ENCODE measurements around the gene NUDT3.
"Not testable (repeated sequence)": the region's sequence is repeated elsewhere in the genome, so short reads cannot be mapped to it uniquely, and the experiment has no call there.

Gene NUDT3

DNA sequence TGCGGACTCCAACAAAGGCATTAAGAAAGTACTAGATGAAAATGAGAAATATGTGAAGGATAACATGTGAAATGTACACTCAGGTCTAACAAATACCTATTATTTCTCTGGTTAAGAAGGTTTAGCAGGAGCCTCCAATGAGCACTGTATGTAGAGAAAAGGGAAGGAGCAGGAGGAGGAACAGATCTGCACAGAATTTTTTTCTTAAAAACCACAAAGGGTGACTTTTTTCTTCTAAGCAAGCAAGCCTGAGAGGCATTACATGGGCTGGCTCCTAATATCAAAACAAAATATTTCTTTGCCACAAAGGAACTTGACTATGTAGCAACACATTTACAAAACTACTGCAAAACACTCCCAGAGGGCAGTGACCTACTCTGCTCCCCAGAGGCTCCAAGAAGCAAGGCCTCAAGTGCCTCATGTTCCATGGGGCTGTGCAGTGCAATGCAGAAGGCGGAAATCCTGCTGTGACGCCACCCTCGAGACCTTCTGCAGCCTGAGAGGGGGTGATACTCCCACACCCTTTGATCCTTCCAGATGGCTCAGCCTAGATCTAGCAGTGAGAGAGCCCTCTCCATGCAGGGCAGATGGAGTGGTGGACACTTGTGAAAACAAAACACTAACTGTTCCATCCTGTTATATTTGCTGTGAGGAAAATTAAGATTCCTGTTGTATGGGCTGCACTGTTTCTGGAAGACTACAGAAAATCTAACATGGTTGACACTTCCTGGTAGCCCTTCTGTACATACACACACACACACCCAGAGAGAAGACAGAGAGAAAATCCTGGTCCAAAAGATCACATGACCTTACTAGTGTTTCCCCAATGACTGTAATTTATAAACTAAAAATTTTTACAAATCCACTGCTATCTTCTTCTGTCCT is 107.7 kb downstream of the NUDT3 start:
- peak; percentile 92 to 98 (median 95) for DNase-seq

GRCh38 chr6:34281702-34282334 is 110.7 kb downstream of the NUDT3 start:
- no peak for DNase-seq

GRCh38 chr6:34280216-34280615 is 112.3 kb downstream of the NUDT3 start:
- no peak for DNase-seq

DNA sequence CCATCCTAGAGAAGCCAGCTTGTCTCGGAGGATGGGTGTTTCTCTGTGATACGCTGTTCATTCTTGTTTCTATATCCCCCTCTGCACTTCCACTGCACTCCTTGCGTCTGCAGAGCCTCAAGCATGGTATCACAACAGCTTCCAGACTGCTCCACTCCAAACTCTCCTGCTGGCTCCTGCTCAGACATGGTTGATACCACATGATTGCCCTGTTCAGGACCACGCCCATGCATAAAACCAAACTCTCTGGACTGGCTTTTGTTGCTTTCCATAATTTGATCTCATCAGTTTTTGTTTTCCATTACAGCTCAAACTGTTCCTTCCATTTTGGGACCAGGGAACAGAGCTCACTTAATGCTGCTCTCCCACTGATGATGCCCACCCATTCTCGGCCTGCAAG is 113.6 kb downstream of the NUDT3 start:
- DNase-seq, result no peak

DNA sequence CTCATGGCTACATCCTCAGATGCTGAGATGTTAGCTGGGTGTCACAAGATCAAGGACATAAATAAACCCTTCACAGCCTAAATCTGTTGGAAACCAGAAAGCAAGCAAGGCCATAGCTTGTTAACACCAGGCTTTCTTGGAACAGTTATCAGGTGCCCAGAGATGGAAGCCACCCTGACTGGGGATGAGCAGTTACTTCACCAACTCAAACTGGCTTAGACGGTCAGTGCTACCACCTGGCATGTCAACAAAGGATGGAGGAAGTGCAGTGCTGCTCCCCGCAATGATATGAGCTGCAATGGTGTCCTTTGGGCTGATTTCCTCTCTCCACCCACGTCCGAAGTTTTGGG is 114.7 kb downstream of the NUDT3 start:
- no peak for DNase-seq

GRCh38 chr6:34276881-34277762 is 115.3 kb downstream of the NUDT3 start:
- no peak for DNase-seq

- DNase-seq, result no peak
These were observed 116.3 kb downstream of the NUDT3 start for GRCh38 chr6:34276191-34276590.

DNA sequence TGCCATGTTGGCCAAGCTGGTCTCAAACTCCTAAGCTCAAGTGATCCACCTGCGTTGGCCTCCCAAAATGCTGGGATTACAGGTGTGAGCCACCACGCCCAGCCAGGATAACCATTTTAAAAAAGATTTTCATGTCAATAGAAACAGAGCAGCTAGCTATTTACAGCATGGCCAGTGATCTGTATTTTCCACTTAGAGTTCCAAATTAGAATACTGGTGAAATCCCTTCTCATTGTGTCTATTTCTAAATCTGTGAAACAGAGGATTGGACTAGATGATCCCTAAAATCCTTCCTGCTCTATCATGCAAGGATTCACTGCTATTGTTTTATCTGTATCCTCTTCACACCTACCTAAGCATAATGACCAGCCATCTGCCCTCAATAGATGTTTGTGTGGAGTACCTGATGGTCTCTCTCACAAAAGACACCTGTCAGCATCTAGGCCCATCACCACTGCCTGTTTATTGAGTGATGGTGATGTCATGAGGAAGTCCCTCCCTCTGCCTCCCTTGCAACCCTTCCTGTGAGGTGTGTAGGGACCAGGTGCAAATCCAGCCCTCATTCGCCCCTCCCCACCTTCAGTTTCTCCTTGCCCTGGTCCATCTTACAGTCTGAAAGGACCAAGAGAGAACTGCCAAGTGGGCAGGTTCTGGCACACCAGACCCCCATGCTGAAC is 117.2 kb downstream of the NUDT3 start:
- DNase-seq, result no peak

DNA sequence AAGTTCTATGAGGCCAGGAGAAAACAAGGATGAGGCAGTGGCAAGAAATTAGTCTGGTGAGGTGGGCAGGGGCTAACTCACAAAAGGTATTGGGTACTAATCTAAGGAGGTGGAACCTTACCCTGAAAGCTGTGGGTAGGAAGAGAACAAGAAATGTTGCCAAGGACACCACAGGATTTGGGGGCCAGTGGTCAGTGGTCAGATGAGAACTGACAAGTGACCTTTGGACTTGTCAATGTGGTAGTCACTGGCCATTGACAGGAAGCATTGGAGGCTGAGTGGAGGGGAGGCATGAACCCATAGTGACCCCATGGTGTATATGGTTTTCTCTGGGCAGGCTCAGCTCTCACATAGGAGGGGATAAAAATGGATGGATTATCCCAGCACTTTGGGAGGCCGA is 118.3 kb downstream of the NUDT3 start:
- no peak for DNase-seq

DNA sequence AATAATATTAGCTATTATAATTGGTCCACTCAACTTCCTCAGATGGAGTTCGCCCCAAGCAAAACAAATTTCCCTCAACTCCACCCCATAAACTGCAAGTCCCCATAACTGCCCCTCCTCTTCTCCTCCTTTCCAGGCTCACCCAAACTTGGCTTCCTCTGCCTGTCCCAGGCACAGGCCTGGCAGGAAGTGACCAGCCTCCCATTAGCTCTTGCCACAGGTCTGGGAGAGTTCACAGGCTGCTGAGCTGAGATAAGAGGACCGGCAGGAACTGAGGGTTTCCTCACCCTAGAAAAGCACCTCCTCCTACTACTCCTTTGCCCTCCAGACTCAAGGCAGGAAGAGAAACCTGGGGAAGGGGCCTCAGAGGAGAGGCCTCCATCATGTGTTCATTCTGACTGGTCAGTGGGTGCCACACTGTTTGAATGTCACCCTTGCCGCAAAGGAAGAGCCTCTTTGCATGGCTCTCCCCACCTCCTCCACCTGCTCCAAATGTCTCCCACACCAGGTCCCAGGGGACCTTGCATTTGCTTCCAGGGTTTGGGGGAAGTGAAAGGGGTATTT is 119.1 kb downstream of the NUDT3 start:
- DNase-seq, result peak; percentile 71 to 87 (median 83)

DNA sequence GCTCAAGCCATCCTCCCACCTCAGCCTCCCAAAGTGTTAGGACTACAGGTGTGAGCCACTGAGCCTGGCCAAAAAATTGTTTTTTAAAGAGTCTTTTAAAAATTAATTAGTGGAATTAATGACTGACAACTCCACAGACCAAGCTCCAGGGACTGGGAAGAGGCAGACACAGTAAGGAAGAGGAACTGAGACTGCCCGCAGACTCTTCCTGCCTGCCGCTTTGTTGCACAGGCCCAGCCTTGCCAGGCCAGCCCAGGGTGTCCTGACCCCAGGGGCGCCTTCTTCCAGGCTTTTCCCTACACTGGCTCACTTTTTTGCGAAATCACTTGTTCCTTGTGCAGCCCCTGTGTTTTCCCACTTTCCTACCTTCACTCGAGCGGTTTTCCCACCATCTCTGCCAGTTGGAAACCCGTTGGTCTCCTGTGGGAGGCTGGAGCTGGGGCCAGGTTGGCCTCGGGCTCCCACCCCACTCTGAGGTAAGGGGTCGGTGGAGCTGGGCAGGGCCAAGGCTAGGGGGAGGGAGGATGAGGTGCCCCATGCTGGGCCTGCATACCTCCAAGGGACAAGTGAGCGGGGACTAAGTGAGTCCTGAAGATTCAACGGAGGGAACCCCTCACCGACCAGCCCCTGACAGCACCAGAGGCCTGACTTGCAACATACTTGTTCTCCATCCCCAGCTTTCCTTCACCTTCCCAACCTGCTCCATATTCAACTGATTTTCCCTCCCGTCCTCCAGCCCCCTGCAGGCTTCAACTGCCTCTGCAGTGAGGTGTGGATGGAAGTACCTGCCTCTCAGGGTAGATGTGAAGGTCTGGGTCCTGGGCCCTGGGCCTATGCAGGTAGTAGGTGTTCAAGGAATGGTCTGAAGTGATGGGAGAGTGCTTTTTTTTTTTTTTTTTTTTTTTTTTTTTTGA is 120.2 kb downstream of the NUDT3 start:
- peak; percentile 60 to 84 (median 75) for DNase-seq

- not testable (repeated sequence) for DNase-seq
These were observed 122.7 kb downstream of the NUDT3 start for GRCh38 chr6:34269658-34270341.

- not testable (repeated sequence) for DNase-seq
These were observed 123.3 kb downstream of the NUDT3 start for GRCh38 chr6:34269132-34269531.

- no peak for DNase-seq
These were observed 124.7 kb downstream of the NUDT3 start for GRCh38 chr6:34267746-34268145.

DNA sequence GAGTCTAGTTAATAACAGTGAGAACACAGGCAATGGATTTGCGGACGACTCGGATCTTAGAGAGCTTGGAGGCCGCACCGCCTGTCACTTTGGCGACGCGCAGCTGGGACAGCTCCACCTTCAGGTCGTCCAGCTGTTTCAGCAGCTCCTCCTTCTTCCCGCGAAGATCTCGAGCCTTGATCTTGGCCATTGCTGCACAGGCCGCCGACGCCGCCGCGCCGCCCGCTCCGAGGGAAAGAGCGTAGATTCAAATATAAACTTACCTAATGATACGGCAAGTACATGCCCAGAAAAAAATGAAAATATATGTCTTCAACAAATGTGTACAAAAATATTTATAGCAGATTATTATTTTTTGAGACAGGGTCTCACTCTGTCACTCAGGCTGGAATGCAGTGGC is 129.0 kb downstream of the NUDT3 start:
- not testable (repeated sequence) for DNase-seq

DNA sequence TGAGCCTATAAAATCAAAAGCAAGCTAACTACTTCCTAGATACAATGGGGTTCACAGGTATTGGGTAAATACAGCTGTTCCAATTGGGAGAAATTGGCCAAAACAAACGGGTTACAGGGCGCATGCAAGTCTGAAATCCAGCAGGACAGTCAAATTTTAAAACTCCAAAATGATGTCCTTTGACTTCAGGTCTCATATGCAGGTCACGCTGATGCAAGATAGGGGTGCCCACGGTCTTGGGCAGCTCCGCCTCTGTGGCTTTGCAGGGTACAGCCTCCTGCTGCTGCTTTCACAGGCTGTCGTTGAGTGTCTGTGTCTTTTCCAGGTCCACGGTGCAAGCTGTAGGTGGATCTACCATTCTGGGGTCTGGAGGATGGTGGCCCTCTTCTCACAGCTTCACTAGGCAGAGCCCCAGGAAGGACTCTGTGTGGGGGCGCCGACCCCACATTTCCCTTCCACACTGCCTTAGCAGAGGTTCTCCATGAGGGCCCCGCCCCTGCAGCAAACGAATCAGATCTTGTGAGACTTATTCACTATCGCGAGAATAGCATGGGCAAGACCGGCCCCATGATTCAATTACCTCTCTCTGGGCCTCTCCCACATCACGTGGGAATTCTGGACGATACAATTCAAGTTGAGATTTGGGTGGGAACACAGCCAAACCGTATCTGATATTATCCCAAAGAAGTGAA is 131.7 kb downstream of the NUDT3 start:
- no peak for DNase-seq

- peak; percentile 24 to 50 (median 46) for DNase-seq
These were observed 132.9 kb downstream of the NUDT3 start for GRCh38 chr6:34259529-34260069.

- DNase-seq, result not testable (repeated sequence)
These were observed 140.1 kb downstream of the NUDT3 start for GRCh38 chr6:34252395-34252794.

GRCh38 chr6:34249469-34250261 is 142.8 kb downstream of the NUDT3 start:
- peak in 1 of 4 experiments; percentile 27 for DNase-seq

Measured in suppressor macrophage (primary cell).